ENCODE data around the gene CSRP1.
"Not testable (repeated sequence)": the region's sequence is repeated elsewhere in the genome, so short reads cannot be mapped to it uniquely, and the experiment has no call there.

Gene CSRP1

DNA sequence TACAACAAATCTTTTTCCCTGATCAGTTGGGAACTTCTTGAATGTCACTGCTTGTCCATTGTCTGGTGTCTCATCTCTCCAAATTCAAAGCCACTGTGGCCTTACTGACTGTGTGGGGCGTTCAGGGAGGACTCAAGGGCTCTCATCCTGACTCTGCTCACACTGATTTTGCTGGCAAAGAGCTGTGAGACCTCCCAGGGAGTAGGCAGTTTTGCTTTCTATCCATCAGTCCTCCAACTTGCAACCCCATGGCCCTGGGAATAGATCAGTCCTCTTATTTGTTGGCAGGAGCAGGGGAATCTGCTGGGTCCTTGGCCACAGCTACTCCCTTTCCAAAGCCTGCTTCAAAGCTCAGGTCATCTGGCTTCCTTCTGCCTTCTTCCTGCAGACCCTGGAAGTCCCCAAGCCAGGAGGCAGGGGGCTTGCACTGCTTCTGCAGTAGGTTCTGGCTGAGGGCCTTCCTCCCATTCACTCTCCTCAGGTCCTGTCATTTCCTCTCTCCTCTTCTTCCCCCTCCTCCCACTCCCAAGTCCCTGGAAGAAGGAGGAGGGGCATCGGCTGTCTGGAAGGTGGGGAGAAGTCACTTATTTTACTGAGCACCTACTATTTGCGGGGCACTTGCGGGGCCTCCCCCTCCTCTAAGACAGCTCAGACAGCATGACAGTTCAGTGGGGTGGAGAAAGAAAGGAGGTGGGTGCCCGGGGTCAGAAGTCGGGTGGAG is 31.1 kb upstream of the CSRP1 start:
- no peak for DNase-seq

- DNase-seq: no peak
Observed at GRCh38 chr1:201537467-201537866, 30.5 kb upstream of the CSRP1 start.

GRCh38 chr1:201537028-201537427 is 30.1 kb upstream of the CSRP1 start:
- no peak for DNase-seq

- DNase-seq: no peak
Observed at GRCh38 chr1:201536558-201536957, 29.6 kb upstream of the CSRP1 start.

GRCh38 chr1:201535919-201536245 is 29.0 kb upstream of the CSRP1 start:
- no peak for DNase-seq

GRCh38 chr1:201535046-201535918 is 28.4 kb upstream of the CSRP1 start:
- no peak for DNase-seq

DNA sequence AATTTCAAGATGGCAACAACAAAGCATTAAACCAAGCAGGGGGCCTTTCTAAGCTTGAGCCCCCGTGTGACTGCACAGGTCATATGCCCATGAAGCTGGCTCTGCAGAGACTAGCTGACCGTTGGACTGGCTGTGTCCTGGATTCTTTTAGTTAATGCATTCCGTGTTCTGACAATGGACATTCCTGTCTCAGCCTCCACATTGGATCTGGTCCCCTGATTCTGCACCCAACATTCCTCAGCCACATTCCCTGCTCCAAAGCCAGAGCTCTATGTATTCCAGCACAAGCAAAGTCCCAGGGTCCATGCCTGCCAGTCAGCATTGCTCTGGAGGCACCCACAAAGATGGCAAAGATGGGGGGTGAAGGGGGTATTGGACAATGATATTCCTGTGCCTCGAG is 26.9 kb upstream of the CSRP1 start:
- no peak for DNase-seq

DNA sequence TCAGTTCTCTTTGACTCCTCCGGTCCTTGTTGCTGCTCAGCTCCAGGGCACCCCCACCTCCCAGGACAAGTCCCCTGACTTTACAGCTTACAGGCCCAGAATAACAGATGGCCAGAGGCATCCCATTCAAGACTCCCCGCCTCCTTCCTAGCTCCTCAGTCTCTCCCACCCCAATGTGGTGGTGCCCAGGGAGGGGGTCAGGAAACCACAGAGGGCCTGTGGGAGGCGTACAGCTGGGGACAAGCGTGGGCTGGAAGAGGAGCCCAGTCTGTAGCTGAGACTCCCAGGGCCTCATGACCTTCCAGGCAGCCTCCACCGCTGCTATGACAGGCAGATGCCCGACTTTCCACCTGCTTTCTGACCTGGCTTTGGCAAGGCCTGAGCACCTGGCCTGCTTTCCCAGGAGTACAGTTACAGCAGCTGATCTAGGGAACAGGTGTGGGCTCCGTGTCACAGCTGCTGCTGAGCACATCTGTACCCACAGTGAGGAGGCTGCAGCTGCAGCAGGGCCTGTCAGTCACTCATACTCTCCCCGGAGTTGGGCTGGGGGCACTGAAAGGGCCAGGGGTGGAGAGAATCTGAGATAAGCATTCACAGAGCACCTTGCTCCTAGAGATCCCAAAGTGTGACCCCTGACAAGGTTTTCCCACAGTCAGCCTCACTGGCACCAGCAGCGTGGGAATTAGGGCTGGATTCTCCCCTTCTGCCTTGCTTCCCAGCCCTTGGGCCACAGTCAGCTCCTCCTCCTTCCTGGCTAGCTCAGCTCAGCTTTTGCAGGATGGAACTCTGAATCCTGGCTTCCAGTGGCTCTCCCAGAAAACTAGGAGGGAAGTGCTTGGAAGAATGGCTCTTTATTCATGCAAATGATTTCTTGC is 24.9 kb upstream of the CSRP1 start:
- DNase-seq: no peak

GRCh38 chr1:201530741-201531531 is 24.0 kb upstream of the CSRP1 start:
- DNase-seq: no peak

- no peak for DNase-seq
Observed at GRCh38 chr1:201528631-201529252, 21.8 kb upstream of the CSRP1 start.

- DNase-seq: no peak
Observed at GRCh38 chr1:201527879-201528278, 21.0 kb upstream of the CSRP1 start.

GRCh38 chr1:201525193-201525778 is 18.4 kb upstream of the CSRP1 start:
- DNase-seq: no peak

GRCh38 chr1:201520046-201520575 is 13.2 kb upstream of the CSRP1 start:
- not testable (repeated sequence) for DNase-seq

- DNase-seq: no peak
Observed at GRCh38 chr1:201518071-201518470, 11.1 kb upstream of the CSRP1 start.

- no peak for DNase-seq
Observed at GRCh38 chr1:201517631-201518030, 10.7 kb upstream of the CSRP1 start.

- DNase-seq: no peak
Observed at GRCh38 chr1:201516511-201517127, 9.7 kb upstream of the CSRP1 start.

DNA sequence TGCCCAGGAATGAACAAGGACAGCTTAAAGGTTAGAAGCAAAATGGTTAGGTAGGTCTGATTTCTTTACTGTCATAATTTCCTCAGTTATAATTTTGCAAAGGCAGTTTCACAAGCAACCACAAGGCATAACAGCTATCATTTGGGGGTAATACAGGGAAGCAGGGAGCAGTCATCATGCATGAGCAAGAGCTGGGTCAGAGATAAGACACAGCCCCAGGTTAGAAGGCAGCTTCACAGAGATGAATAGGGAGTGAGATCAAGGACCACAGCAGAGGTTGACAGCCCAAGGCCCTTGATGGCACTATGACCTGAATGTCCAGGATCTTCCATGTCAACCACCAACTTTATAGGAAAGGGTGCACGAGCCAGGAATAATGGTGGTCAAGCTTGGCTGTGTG is 9.0 kb upstream of the CSRP1 start:
- no peak for DNase-seq

DNA sequence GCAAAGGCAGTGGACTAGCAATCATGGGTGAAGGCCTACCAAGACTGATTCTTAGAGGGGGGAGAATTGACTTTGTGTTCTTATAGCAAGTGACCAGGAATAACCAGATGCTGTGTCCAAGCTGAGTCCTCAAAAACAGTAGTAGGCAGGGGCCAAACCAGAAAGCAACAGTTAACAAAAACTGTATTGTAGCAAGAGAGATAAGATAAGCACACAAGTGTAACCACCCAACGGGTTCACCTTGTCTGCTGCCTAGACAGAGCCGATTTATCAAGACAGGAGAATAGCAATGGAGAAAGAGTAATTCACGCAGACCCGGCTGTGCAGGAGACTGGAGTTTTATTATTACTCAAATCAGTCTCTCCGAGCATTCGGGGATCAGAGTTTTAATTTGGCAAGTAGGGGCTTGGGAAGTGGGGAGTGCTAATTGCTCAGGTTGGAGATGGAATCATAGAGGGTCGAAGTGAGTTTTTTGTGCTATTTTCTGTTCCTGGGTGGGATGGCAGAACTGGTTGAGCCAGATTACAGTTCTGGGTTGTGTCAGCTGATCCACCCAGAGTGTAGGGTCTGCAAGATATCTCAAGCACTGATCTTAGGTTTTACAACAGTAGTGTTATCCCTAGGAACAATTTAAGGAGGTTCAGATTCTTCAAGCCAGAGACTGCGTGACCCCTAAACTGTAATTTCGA is 8.3 kb upstream of the CSRP1 start:
- no peak for DNase-seq

- no peak for DNase-seq
Observed at GRCh38 chr1:201514466-201514865, 7.5 kb upstream of the CSRP1 start.
